HEK293 (cell line): ENCODE measurements around the gene TTC31.

Source experiments
- CTCF ChIA-PET: fragments of 350-600 bp; formaldehyde crosslinking; extraction: SDS; loops from one replicate; lab custom pipeline; 2021; ENCODE audit warnings: antibody characterized with exemption; lab: Yijun Ruan, JAX
- POLR2A ChIA-PET: fragments of 300-600 bp; formaldehyde crosslinking; extraction: SDS; loops from one replicate; lab custom pipeline; 2020; ENCODE audit warnings: antibody characterized with exemption, inconsistent platforms; lab: Yijun Ruan, JAX
- H3K27ac ChIP-seq: fragments of 200-500 bp; sonication (Bioruptor generic); 2 replicates; pipeline ENCODE4 v1.5.1; 2014; ENCODE audit warnings: low read depth, low read length, control low read depth, inconsistent platforms; ENCODE audit errors: extremely low read depth
- H3K36me3 ChIP-seq, 2 experiments: fragments of 200-500 bp in 1 of 2; sonication (Bioruptor generic) in 1 of 2; 1 replicate in 1 of 2; 2 replicates in 1 of 2; pipeline ENCODE4 v1.5.1; 2014 to 2017; ENCODE audit warnings: inconsistent platforms in 2 of 2, low read length in 2 of 2; ENCODE audit not compliant: control insufficient read depth in 2 of 2, insufficient read depth in 1 of 2
- H3K4me1 ChIP-seq: fragments of 200-500 bp; sonication (Bioruptor generic); 2 replicates; pipeline ENCODE4 v1.5.1; 2014; ENCODE audit warnings: mild to moderate bottlenecking, low read length, inconsistent platforms; ENCODE audit not compliant: control insufficient read depth, insufficient read depth
- H3K4me3 ChIP-seq: 2 replicates; pipeline ENCODE4 v1.5.1; 2011; ENCODE audit warnings: low read depth, mild to moderate bottlenecking, control low read depth, low read length, moderate library complexity
- H3K9me3 ChIP-seq: fragments of 200-500 bp; sonication (Bioruptor generic); 2 replicates; pipeline ENCODE4 v1.5.1; 2014; ENCODE audit warnings: low read depth, low read length, inconsistent platforms; ENCODE audit not compliant: control insufficient read depth, insufficient read depth
- GFI1B ChIP-seq: fragments of 450-650 bp; formaldehyde crosslinking; IDR thresholded peaks from 2 replicates; pipeline ENCODE4 v1.5.1; 2016; ENCODE audit warnings: missing biosample characterization, missing genetic modification characterization
- HOXD13 ChIP-seq: sonication (generic); formaldehyde crosslinking; IDR thresholded peaks from 2 replicates; pipeline ENCODE4 v1.8.0; 2022; ENCODE audit warnings: missing genetic modification reagents, borderline replicate concordance
- KLF16 ChIP-seq: fragments of 450-650 bp; formaldehyde crosslinking; IDR thresholded peaks from 2 replicates; pipeline ENCODE4 v1.5.1; 2017; ENCODE audit warnings: missing biosample characterization, missing genetic modification characterization
- KLF9 ChIP-seq: fragments of 450-650 bp; formaldehyde crosslinking; IDR thresholded peaks from 2 replicates; pipeline ENCODE4 v1.5.1; 2016; ENCODE audit warnings: missing biosample characterization, missing genetic modification characterization, low read depth
- RBAK ChIP-seq: fragments of 450-650 bp; formaldehyde crosslinking; IDR thresholded peaks from 2 replicates; pipeline ENCODE4 v1.5.1; 2016; ENCODE audit warnings: missing biosample characterization, missing genetic modification characterization
- SP2 ChIP-seq: fragments of 450-650 bp; formaldehyde crosslinking; IDR thresholded peaks from 2 replicates; pipeline ENCODE4 v1.5.1; 2016; ENCODE audit warnings: missing biosample characterization, missing genetic modification characterization
- SP3 ChIP-seq: fragments of 450-650 bp; formaldehyde crosslinking; IDR thresholded peaks from 2 replicates; pipeline ENCODE4 v1.5.1; 2016; ENCODE audit warnings: missing biosample characterization, missing genetic modification characterization
- TRIM28 ChIP-seq: IDR thresholded peaks from 2 replicates; pipeline ENCODE4 v1.6.1; 2011; ENCODE audit warnings: low read length, control low read depth, borderline replicate concordance
- YY1 ChIP-seq: fragments of 450-650 bp; formaldehyde crosslinking; IDR thresholded peaks from 2 replicates; pipeline ENCODE4 v1.5.1; 2018; ENCODE audit warnings: missing biosample characterization, missing genetic modification characterization
- YY2 ChIP-seq: fragments of 450-650 bp; formaldehyde crosslinking; IDR thresholded peaks from 2 replicates; pipeline ENCODE4 v1.5.1; 2016; ENCODE audit warnings: missing biosample characterization, missing genetic modification characterization
- ZBTB17 ChIP-seq: fragments of 450-650 bp; formaldehyde crosslinking; IDR thresholded peaks from 2 replicates; pipeline ENCODE4 v1.5.1; 2016; ENCODE audit warnings: missing biosample characterization, missing genetic modification characterization
- ZBTB48 ChIP-seq: fragments of 450-650 bp; formaldehyde crosslinking; IDR thresholded peaks from 2 replicates; pipeline ENCODE4 v1.5.1; 2016; ENCODE audit warnings: missing biosample characterization, missing genetic modification characterization
- ZFHX2 ChIP-seq: fragments of 450-650 bp; formaldehyde crosslinking; conservative IDR thresholded peaks from 2 replicates; pipeline ENCODE4 v1.5.1; 2016; ENCODE audit warnings: missing biosample characterization, missing genetic modification characterization
- ZNF10 ChIP-seq: fragments of 450-650 bp; formaldehyde crosslinking; IDR thresholded peaks from 2 replicates; pipeline ENCODE4 v1.5.1; 2017; ENCODE audit warnings: missing biosample characterization, missing genetic modification characterization
- ZNF292 ChIP-seq: fragments of 450-650 bp; formaldehyde crosslinking; IDR thresholded peaks from 2 replicates; pipeline ENCODE4 v1.5.1; 2016; ENCODE audit warnings: low read depth, missing biosample characterization, missing genetic modification characterization, borderline replicate concordance
- ZNF501 ChIP-seq: fragments of 450-650 bp; formaldehyde crosslinking; IDR thresholded peaks from 2 replicates; pipeline ENCODE4 v1.5.1; 2016; ENCODE audit warnings: missing biosample characterization, missing genetic modification characterization
- ZNF600 ChIP-seq: fragments of 450-650 bp; formaldehyde crosslinking; IDR thresholded peaks from 2 replicates; pipeline ENCODE4 v1.5.1; 2016; ENCODE audit warnings: missing biosample characterization, missing genetic modification characterization
- ZNF621 ChIP-seq: fragments of 450-650 bp; formaldehyde crosslinking; IDR thresholded peaks from 2 replicates; pipeline ENCODE4 v1.5.1; 2017; ENCODE audit warnings: missing biosample characterization, missing genetic modification characterization
- ZNF677 ChIP-seq: fragments of 450-650 bp; IDR thresholded peaks from 2 replicates; pipeline ENCODE4 v1.5.0; 2018; ENCODE audit warnings: missing biosample characterization, mild to moderate bottlenecking, missing genetic modification characterization, moderate library complexity
- ZNF701 ChIP-seq: fragments of 450-650 bp; formaldehyde crosslinking; IDR thresholded peaks from 2 replicates; pipeline ENCODE4 v1.5.1; 2016; ENCODE audit warnings: missing biosample characterization, missing genetic modification characterization
- TF ChIP-seq, protein P1 (sequence below): fragments of 450-650 bp; formaldehyde crosslinking; conservative IDR thresholded peaks from 2 replicates; pipeline ENCODE4 v1.5.1; 2016; ENCODE audit warnings: low read depth, missing biosample characterization, missing genetic modification characterization
- TF ChIP-seq, protein P2 (sequence below): fragments of 450-650 bp; formaldehyde crosslinking; IDR thresholded peaks from 2 replicates; pipeline ENCODE4 v1.5.1; 2016; ENCODE audit warnings: missing biosample characterization, missing genetic modification characterization
- TF ChIP-seq, protein P3 (sequence below): fragments of 450-650 bp; formaldehyde crosslinking; IDR thresholded peaks from 2 replicates; pipeline ENCODE4 v1.5.1; 2016; ENCODE audit warnings: missing biosample characterization, missing genetic modification characterization
- TF ChIP-seq, protein P4 (sequence below): sonication (generic); formaldehyde crosslinking; IDR thresholded peaks from 2 replicates; pipeline ENCODE4 v1.8.1; 2022; ENCODE audit warnings: mild to moderate bottlenecking, moderate library complexity, missing genetic modification reagents
- TF ChIP-seq, protein P5 (sequence below): fragments of 450-650 bp; formaldehyde crosslinking; IDR thresholded peaks from 2 replicates; pipeline ENCODE4 v1.5.1; 2016; ENCODE audit warnings: missing biosample characterization, missing genetic modification characterization

Gene TTC31

DNA sequence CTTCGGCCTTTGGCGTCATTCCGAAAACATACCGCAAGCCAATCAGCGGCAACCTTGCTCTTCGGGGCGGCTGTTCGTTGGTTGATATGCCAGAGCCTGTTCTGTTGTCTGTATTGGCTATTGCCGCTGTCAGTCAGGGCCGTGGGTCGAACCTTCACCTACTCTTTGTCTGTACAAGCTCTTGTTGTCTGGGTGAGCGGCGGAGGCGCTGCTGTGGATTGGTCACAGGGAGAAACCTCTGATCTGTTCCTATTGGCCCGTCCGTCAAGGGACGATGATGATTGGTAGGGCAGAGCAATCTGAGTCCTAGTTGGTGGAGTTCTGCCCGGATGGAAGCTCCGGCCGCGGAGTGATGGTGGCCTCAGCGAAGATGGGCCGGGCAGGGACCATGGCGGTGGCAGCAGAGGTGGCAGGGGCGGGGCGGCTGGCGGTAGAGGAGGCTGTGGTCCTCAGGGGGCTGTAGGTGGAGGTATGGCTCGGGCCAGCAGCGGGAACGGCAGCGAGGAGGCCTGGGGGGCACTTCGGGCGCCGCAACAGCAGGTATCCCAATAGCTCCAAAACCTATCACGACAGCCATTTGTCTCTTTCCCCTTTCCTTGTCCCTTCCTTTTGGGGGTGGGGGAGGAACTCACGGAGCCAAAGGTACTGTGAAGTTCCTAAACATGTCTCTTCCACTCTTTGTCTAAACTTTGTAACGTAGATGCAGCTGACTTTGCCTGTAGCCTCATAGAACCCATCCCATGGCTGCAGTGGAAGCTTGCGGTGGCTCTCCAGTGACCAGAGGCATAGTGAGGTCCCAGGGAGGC, 24.5 kb upstream of the TTC31 start, which contains the start of gene WBP1:
WBP1 (plus strand) TSS at position 307 of the 806 bp plus-strand sequence; CDS start at position 472, 165 bp downstream.
- no peaks in the 10 kb centered on the region for H3K9me3 ChIP-seq
- TF ChIP-seq ZNF621 (no peak), ZNF501 (0 out of 2 replicates have a peak, but pooled peaks have one; percentile 26), TRIM28 (0 out of 2 replicates have a peak, but pooled peaks have one; percentile 10), YY2 (peak; percentile 88), ZNF292 (tag by site-specific recombination) (no peak), ZBTB17 (tag by site-specific recombination) (peak; percentile 29; the same call in 1 of the 2 replicates), ZFHX2 (peak; percentile 32; the same call in 1 of the 2 replicates), SP2 (tag by site-specific recombination) (peak; percentile 94), YY1 (peak; percentile 84; the same call in 1 of the 2 replicates), ZNF677 (tag by site-specific recombination) (no peak), GFI1B (tag by site-specific recombination) (no peak), KLF9 (tag by site-specific recombination) (peak; percentile 58), HOXD13 (CRISPR knock-in tag) (no peak), ZNF600 (tag by site-specific recombination) (peak; percentile 20; the same call in 1 of the 2 replicates), KLF16 (tag by site-specific recombination) (0 out of 2 replicates have a peak, but pooled peaks have one; percentile 16), SP3 (tag by site-specific recombination) (peak; percentile 59; the same call in 1 of the 2 replicates), RBAK (tag by site-specific recombination) (no peak), ZNF701 (tag by site-specific recombination) (no peak), ZBTB48 (tag by site-specific recombination) (peak; percentile 73), ZNF10 (tag by site-specific recombination) (peak; percentile 70)
- TF ChIP-seq, protein P1, sequence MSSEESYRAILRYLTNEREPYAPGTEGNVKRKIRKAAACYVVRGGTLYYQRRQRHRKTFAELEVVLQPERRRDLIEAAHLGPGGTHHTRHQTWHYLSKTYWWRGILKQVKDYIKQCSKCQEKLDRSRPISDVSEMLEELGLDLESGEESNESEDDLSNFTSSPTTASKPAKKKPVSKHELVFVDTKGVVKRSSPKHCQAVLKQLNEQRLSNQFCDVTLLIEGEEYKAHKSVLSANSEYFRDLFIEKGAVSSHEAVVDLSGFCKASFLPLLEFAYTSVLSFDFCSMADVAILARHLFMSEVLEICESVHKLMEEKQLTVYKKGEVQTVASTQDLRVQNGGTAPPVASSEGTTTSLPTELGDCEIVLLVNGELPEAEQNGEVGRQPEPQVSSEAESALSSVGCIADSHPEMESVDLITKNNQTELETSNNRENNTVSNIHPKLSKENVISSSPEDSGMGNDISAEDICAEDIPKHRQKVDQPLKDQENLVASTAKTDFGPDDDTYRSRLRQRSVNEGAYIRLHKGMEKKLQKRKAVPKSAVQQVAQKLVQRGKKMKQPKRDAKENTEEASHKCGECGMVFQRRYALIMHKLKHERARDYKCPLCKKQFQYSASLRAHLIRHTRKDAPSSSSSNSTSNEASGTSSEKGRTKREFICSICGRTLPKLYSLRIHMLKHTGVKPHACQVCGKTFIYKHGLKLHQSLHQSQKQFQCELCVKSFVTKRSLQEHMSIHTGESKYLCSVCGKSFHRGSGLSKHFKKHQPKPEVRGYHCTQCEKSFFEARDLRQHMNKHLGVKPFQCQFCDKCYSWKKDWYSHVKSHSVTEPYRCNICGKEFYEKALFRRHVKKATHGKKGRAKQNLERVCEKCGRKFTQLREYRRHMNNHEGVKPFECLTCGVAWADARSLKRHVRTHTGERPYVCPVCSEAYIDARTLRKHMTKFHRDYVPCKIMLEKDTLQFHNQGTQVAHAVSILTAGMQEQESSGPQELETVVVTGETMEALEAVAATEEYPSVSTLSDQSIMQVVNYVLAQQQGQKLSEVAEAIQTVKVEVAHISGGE (tag by site-specific recombination) = peak; percentile 75
- TF ChIP-seq, protein P2, sequence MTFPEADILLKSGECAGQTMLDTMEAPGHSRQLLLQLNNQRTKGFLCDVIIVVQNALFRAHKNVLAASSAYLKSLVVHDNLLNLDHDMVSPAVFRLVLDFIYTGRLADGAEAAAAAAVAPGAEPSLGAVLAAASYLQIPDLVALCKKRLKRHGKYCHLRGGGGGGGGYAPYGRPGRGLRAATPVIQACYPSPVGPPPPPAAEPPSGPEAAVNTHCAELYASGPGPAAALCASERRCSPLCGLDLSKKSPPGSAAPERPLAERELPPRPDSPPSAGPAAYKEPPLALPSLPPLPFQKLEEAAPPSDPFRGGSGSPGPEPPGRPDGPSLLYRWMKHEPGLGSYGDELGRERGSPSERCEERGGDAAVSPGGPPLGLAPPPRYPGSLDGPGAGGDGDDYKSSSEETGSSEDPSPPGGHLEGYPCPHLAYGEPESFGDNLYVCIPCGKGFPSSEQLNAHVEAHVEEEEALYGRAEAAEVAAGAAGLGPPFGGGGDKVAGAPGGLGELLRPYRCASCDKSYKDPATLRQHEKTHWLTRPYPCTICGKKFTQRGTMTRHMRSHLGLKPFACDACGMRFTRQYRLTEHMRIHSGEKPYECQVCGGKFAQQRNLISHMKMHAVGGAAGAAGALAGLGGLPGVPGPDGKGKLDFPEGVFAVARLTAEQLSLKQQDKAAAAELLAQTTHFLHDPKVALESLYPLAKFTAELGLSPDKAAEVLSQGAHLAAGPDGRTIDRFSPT (tag by site-specific recombination) = peak; percentile 92
- TF ChIP-seq, protein P3, sequence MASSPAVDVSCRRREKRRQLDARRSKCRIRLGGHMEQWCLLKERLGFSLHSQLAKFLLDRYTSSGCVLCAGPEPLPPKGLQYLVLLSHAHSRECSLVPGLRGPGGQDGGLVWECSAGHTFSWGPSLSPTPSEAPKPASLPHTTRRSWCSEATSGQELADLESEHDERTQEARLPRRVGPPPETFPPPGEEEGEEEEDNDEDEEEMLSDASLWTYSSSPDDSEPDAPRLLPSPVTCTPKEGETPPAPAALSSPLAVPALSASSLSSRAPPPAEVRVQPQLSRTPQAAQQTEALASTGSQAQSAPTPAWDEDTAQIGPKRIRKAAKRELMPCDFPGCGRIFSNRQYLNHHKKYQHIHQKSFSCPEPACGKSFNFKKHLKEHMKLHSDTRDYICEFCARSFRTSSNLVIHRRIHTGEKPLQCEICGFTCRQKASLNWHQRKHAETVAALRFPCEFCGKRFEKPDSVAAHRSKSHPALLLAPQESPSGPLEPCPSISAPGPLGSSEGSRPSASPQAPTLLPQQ (tag by site-specific recombination) = 0 out of 2 replicates have a peak, but pooled peaks have one; percentile 14
- TF ChIP-seq, protein P4, sequence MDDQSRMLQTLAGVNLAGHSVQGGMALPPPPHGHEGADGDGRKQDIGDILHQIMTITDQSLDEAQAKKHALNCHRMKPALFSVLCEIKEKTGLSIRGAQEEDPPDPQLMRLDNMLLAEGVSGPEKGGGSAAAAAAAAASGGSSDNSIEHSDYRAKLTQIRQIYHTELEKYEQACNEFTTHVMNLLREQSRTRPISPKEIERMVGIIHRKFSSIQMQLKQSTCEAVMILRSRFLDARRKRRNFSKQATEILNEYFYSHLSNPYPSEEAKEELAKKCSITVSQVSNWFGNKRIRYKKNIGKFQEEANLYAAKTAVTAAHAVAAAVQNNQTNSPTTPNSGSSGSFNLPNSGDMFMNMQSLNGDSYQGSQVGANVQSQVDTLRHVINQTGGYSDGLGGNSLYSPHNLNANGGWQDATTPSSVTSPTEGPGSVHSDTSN (CRISPR knock-in tag) = 0 out of 2 replicates have a peak, but pooled peaks have one; percentile 39
- TF ChIP-seq, protein P5, sequence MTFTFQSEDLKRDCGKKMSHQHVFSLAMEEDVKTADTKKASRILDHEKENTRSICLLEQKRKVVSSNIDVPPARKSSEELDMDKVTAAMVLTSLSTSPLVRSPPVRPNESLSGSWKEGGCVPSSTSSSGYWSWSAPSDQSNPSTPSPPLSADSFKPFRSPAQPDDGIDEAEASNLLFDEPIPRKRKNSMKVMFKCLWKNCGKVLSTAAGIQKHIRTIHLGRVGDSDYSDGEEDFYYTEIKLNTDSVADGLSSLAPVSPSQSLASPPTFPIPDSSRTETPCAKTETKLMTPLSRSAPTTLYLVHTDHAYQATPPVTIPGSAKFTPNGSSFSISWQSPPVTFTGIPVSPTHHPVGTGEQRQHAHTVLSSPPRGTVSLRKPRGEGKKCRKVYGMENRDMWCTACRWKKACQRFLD (tag by site-specific recombination) = no peak
- TF ChIP-seq, all 188 proteins: peak for 17
- H3K27ac ChIP-seq = peak within 1 kb of the TSS; percentile 96
- peaks cover 5% of the 10 kb centered on the region for H3K4me1 ChIP-seq
- H3K4me3 ChIP-seq = peak within 1 kb of the TSS; percentile 82
- H3K36me3 ChIP-seq = peaks cover 0 to 35% of the 10 kb centered on the region in 2 experiments; a peak in 1 of 3 replicates
- CTCF ChIA-PET = interaction anchor here (0.6 to 1.1 kb wide), 2 partner anchors 9 to 1821 kb away, joined by 3 read pairs; no protein-coding TSS in a partner anchor
- POLR2A ChIA-PET = interaction anchor here (0.6 to 3.8 kb wide), 24 partner anchors 9 to 280 kb away, joined by 3 to 44 read pairs (median 5); partner anchors contain the start of genes AUP1, C2orf81, CCDC142 and HTRA2
